GM21423 (cell line): ENCODE data around the gene PSMD1.
"Not testable (repeated sequence)": the region's sequence is repeated elsewhere in the genome, so short reads cannot be mapped to it uniquely, and the experiment has no call there.

ENCODE experiments used
- ATAC-seq: cut with Tn5 transposase; IDR thresholded peaks from one replicate; pipeline ENCODE4 v1.9.1; 2021; ENCODE audit warnings: mild to moderate bottlenecking, moderate library complexity; ENCODE audit not compliant: unreplicated experiment

Gene PSMD1

GRCh38 chr2:231140808-231141207, 84.1 kb downstream of the PSMD1 start:
- not testable (repeated sequence) for ATAC-seq

GRCh38 chr2:231144896-231145295, 88.2 kb downstream of the PSMD1 start:
- no peak for ATAC-seq

GRCh38 chr2:231146665-231147064, 90.0 kb downstream of the PSMD1 start:
- ATAC-seq: no peak

- no peak for ATAC-seq
Measured at GRCh38 chr2:231152800-231153557, 96.3 kb downstream of the PSMD1 start.

GRCh38 chr2:231159306-231159705, 102.6 kb downstream of the PSMD1 start:
- no peak for ATAC-seq

GRCh38 chr2:231160701-231161100, 104.0 kb downstream of the PSMD1 start:
- ATAC-seq: no peak

- ATAC-seq: no peak
Measured at GRCh38 chr2:231161252-231161839, 104.7 kb downstream of the PSMD1 start.

- no peak for ATAC-seq
Measured at GRCh38 chr2:231161877-231162329, 105.2 kb downstream of the PSMD1 start.

GRCh38 chr2:231163011-231163410, 106.3 kb downstream of the PSMD1 start:
- no peak for ATAC-seq

- ATAC-seq: no peak
Measured at GRCh38 chr2:231163414-231164095, 106.9 kb downstream of the PSMD1 start.

GRCh38 chr2:231167745-231168459, 111.2 kb downstream of the PSMD1 start:
- ATAC-seq: no peak

GRCh38 chr2:231168460-231169139, 111.9 kb downstream of the PSMD1 start:
- ATAC-seq: no peak

GRCh38 chr2:231169488-231169887, 112.8 kb downstream of the PSMD1 start:
- no peak for ATAC-seq

GRCh38 chr2:231170055-231170454, 113.4 kb downstream of the PSMD1 start:
- ATAC-seq: no peak

- ATAC-seq: no peak
Measured at GRCh38 chr2:231172025-231172424, 115.4 kb downstream of the PSMD1 start.

- ATAC-seq: no peak
Measured at GRCh38 chr2:231174211-231174651, 117.6 kb downstream of the PSMD1 start.

GRCh38 chr2:231176066-231176465, 119.4 kb downstream of the PSMD1 start:
- ATAC-seq: no peak

- no peak for ATAC-seq
Measured at GRCh38 chr2:231177156-231178025, 120.7 kb downstream of the PSMD1 start.

GRCh38 chr2:231178805-231179204, 122.1 kb downstream of the PSMD1 start:
- not testable (repeated sequence) for ATAC-seq
